GM12878 (cell line): ENCODE results near the gene TMEM176A. TPM values are rescaled to one million over a fixed set of nuclear protein-coding genes. Genes with fewer than 3 reads are reported as not detected.

ENCODE experiments used
- MEF2B ChIP-seq: fragments of 450-650 bp; IDR thresholded peaks from 2 replicates; pipeline ENCODE4 v1.6.1; 2018; ENCODE audit warnings: mild to moderate bottlenecking, moderate library complexity; ENCODE audit not compliant: partially characterized antibody, poor library complexity, severe bottlenecking
- polyA plus RNA-seq, 11 experiments: library from polyadenylated mRNA; depleted of rRNA in 4 of 11; unstranded in 6 of 11; stranded (reverse) in 5 of 11; fragments of >200 nt; fragmentation: Nextera tagmentation in 4 of 11; fragmentation: Illumina TruSeq in 1 of 11; extraction: Ambion mirVana in 4 of 11; extraction: Trizol in 1 of 11; gene quantifications; 1 replicate in 1 of 11; 2 replicates in 10 of 11; pipeline versions ENCODE4 v1.2.1 to v1.2.3, GENCODE V29; 2011 to 2016; ENCODE audit warnings: inconsistent platforms in 2 of 11, missing spikeins in 2 of 11, low read depth in 1 of 11
- total RNA-seq, 4 experiments: library from RNA; depleted of rRNA in 3 of 4; stranded (reverse); fragments of >200 nt in 3 of 4; fragmentation: Illumina TruSeq in 1 of 4; extraction: Trizol in 1 of 4; gene quantifications; 2 replicates each; pipeline versions ENCODE4 v1.2.1 to v1.2.3, GENCODE V29; 2013 to 2021

Gene TMEM176A
- total and polyA plus RNA-seq, 10 of the 15 experiments (the other 5 are each of a cell fraction or from before 2014, with no cell fraction given), result not detected

DNA sequence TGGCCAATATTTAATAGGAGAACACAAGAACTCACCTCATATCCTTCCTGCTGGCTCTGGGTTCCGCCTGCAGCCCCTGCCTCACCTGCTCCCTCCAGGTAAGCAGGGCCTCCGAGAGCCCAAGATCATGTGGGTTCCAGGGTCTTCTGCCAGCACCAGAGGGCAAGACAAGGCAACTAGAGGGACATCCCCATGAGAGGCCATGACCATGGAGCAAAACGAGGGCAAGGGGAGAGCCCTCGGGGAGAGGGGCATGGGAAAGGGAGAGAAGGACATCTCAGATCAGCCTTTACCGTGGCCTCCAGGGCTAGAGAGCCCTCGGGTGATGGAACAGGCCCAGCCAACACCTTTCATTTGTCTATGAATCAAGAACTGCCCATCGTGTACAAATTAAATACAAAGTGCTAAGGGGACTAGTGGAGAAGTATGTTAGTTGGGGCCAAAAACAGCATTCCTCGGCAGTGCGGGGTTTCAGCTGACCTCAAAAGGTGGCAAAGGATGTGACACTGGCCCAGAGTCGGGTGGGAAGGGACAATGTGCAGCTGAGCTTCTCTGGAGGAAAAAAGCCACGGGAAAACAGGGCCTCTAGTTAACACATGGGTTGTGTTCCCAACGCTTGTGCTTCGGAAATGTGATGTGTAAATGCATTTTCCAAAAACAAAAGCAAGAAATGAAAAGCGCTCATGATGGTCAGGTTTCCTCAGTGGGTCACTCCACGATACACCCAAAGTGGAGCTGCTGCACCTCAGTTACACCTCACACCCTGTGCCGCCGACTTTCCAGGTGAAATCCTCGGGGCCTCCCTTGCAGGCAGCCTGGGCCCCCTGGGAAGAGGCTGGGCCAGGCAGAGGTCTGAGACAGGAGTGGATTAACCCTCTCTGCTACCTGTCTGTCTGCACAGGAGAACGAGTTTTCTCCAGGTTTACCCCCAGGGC lies 53.8 kb downstream of the TMEM176A start (continued):
- TF ChIP-seq MEF2B, result no peak

Other genes with a start within 250 kb of the TMEM176A start
Only the 7 nearest of the 12 such genes appear.
- gene GIMAP6, start 168.4 kb upstream of the TMEM176A start, total RNA-seq (2014; rRNA removed), result 37.9 and 38.8 TPM in 2 replicates
- gene GIMAP6, start 168.4 kb upstream of the TMEM176A start, total RNA-seq (2014; rRNA removed; fragmentation: Illumina TruSeq; extraction: Trizol), result 34.6 and 34.7 TPM in 2 replicates
- gene GIMAP6, start 168.4 kb upstream of the TMEM176A start, total RNA-seq (2021), result 36.2 and 40.9 TPM in 2 replicates
- gene GIMAP6, start 168.4 kb upstream of the TMEM176A start, polyA plus RNA-seq (2011; rRNA removed), result 49.2 and 51.4 TPM in 2 replicates
- gene GIMAP6, start 168.4 kb upstream of the TMEM176A start, polyA plus RNA-seq (2014; fragmentation: Illumina TruSeq; extraction: Trizol), result 37.8 and 39.0 TPM in 2 replicates
- gene GIMAP6, start 168.4 kb upstream of the TMEM176A start, polyA plus RNA-seq (2014; fragmentation: Nextera tagmentation; extraction: Ambion mirVana), result 1 to 10 TPM; 6.2 to 8.3 TPM
- 36.0 and 36.6 TPM in 2 replicates for gene GIMAP6, start 168.4 kb upstream of the TMEM176A start, polyA plus RNA-seq (2014; rRNA removed)
- 10 to 100 TPM; 22.8 to 27.8 TPM for gene GIMAP6, start 168.4 kb upstream of the TMEM176A start, polyA plus RNA-seq (2016; fragmentation: Nextera tagmentation; extraction: Ambion mirVana)
- 28.9 and 34.4 TPM in 2 replicates for gene GIMAP2, start 115.1 kb upstream of the TMEM176A start, total RNA-seq (2014; rRNA removed)
- 37.0 and 37.3 TPM in 2 replicates for gene GIMAP2, start 115.1 kb upstream of the TMEM176A start, total RNA-seq (2014; rRNA removed; fragmentation: Illumina TruSeq; extraction: Trizol)
- 29.8 TPM in 2 replicates for gene GIMAP2, start 115.1 kb upstream of the TMEM176A start, total RNA-seq (2021)
- 102 and 134 TPM in 2 replicates for gene GIMAP2, start 115.1 kb upstream of the TMEM176A start, polyA plus RNA-seq (2011; rRNA removed)
- 33.8 and 49.8 TPM in 2 replicates for gene GIMAP2, start 115.1 kb upstream of the TMEM176A start, polyA plus RNA-seq (2014; fragmentation: Illumina TruSeq; extraction: Trizol)
- gene GIMAP2, start 115.1 kb upstream of the TMEM176A start, polyA plus RNA-seq (2014; fragmentation: Nextera tagmentation; extraction: Ambion mirVana), result 10 to 100 TPM; 47.5 to 60.0 TPM
- 25.3 and 29.2 TPM in 2 replicates for gene GIMAP2, start 115.1 kb upstream of the TMEM176A start, polyA plus RNA-seq (2014; rRNA removed)
- gene GIMAP2, start 115.1 kb upstream of the TMEM176A start, polyA plus RNA-seq (2016; fragmentation: Nextera tagmentation; extraction: Ambion mirVana), result 10 to 100 TPM; 21.3 to 24.4 TPM
- gene GIMAP1, start 84.2 kb upstream of the TMEM176A start, total RNA-seq (2014; rRNA removed), result 1.9 and 2.3 TPM in 2 replicates
- gene GIMAP1, start 84.2 kb upstream of the TMEM176A start, total RNA-seq (2014; rRNA removed; fragmentation: Illumina TruSeq; extraction: Trizol), result 1.1 and 1.4 TPM in 2 replicates
- 1.3 and 1.4 TPM in 2 replicates for gene GIMAP1, start 84.2 kb upstream of the TMEM176A start, total RNA-seq (2021)
- gene GIMAP1, start 84.2 kb upstream of the TMEM176A start, polyA plus RNA-seq (2011; rRNA removed), result 0.91 and 1.2 TPM in 2 replicates
- gene GIMAP1, start 84.2 kb upstream of the TMEM176A start, polyA plus RNA-seq (2014; fragmentation: Illumina TruSeq; extraction: Trizol), result 1.3 and 1.4 TPM in 2 replicates
- gene GIMAP1, start 84.2 kb upstream of the TMEM176A start, polyA plus RNA-seq (2014; fragmentation: Nextera tagmentation; extraction: Ambion mirVana), result under 1 TPM; 0.16 to 0.20 TPM
- 1.5 and 1.8 TPM in 2 replicates for gene GIMAP1, start 84.2 kb upstream of the TMEM176A start, polyA plus RNA-seq (2014; rRNA removed)
- gene GIMAP1, start 84.2 kb upstream of the TMEM176A start, polyA plus RNA-seq (2016; fragmentation: Nextera tagmentation; extraction: Ambion mirVana), result 1 to 10 TPM in 1 of 2 experiments, under 1 TPM in 1; 0.58 to 1.0 TPM
- gene GIMAP5, start 63.4 kb upstream of the TMEM176A start, total RNA-seq (2014; rRNA removed), result 7.9 and 12.2 TPM in 2 replicates
- 7.7 and 8.6 TPM in 2 replicates for gene GIMAP5, start 63.4 kb upstream of the TMEM176A start, total RNA-seq (2014; rRNA removed; fragmentation: Illumina TruSeq; extraction: Trizol)
- gene GIMAP5, start 63.4 kb upstream of the TMEM176A start, total RNA-seq (2021), result 4.5 and 5.6 TPM in 2 replicates
- gene GIMAP5, start 63.4 kb upstream of the TMEM176A start, polyA plus RNA-seq (2011; rRNA removed), result 8.9 and 9.4 TPM in 2 replicates
- 8.4 and 9.1 TPM in 2 replicates for gene GIMAP5, start 63.4 kb upstream of the TMEM176A start, polyA plus RNA-seq (2014; fragmentation: Illumina TruSeq; extraction: Trizol)
- 1 to 10 TPM; 4.2 to 4.4 TPM for gene GIMAP5, start 63.4 kb upstream of the TMEM176A start, polyA plus RNA-seq (2014; fragmentation: Nextera tagmentation; extraction: Ambion mirVana)
- 8.5 and 9.5 TPM in 2 replicates for gene GIMAP5, start 63.4 kb upstream of the TMEM176A start, polyA plus RNA-seq (2014; rRNA removed)
- 1 to 10 TPM; 3.7 to 3.8 TPM for gene GIMAP5, start 63.4 kb upstream of the TMEM176A start, polyA plus RNA-seq (2016; fragmentation: Nextera tagmentation; extraction: Ambion mirVana)
- gene TMEM176B, start 405 bp upstream of the TMEM176A start, total RNA-seq (2014; rRNA removed), result 0.16 and 0.17 TPM in 2 replicates
- gene TMEM176B, start 405 bp upstream of the TMEM176A start, total RNA-seq (2014; rRNA removed; fragmentation: Illumina TruSeq; extraction: Trizol), result not detected in 2 replicates
- gene TMEM176B, start 405 bp upstream of the TMEM176A start, total RNA-seq (2021), result 0.21 and 0.36 TPM in 2 replicates
- 0.05 TPM in 1 of 2 replicates, not detected in the other for gene TMEM176B, start 405 bp upstream of the TMEM176A start, polyA plus RNA-seq (2011; rRNA removed)
- gene TMEM176B, start 405 bp upstream of the TMEM176A start, polyA plus RNA-seq (2014; fragmentation: Illumina TruSeq; extraction: Trizol), result not detected in 2 replicates
- gene TMEM176B, start 405 bp upstream of the TMEM176A start, polyA plus RNA-seq (2014; fragmentation: Nextera tagmentation; extraction: Ambion mirVana), result under 1 TPM; 0.18 to 0.40 TPM
- gene TMEM176B, start 405 bp upstream of the TMEM176A start, polyA plus RNA-seq (2014; rRNA removed), result 0.09 TPM in 1 of 2 replicates, not detected in the other
- under 1 TPM in 1 of 2 experiments, not detected in 1; 0.21 TPM for gene TMEM176B, start 405 bp upstream of the TMEM176A start, polyA plus RNA-seq (2016; fragmentation: Nextera tagmentation; extraction: Ambion mirVana)
- not detected in 2 replicates for gene AOC1, start 51.7 kb downstream of the TMEM176A start, total RNA-seq (2014; rRNA removed)
- not detected in 2 replicates for gene AOC1, start 51.7 kb downstream of the TMEM176A start, total RNA-seq (2014; rRNA removed; fragmentation: Illumina TruSeq; extraction: Trizol)
- not detected in 2 replicates for gene AOC1, start 51.7 kb downstream of the TMEM176A start, total RNA-seq (2021)
- 0.07 TPM in 1 of 2 replicates, not detected in the other for gene AOC1, start 51.7 kb downstream of the TMEM176A start, polyA plus RNA-seq (2011; rRNA removed)
- gene AOC1, start 51.7 kb downstream of the TMEM176A start, polyA plus RNA-seq (2014; fragmentation: Illumina TruSeq; extraction: Trizol), result not detected in 2 replicates
- gene AOC1, start 51.7 kb downstream of the TMEM176A start, polyA plus RNA-seq (2014; fragmentation: Nextera tagmentation; extraction: Ambion mirVana), result not detected
- gene AOC1, start 51.7 kb downstream of the TMEM176A start, polyA plus RNA-seq (2014; rRNA removed), result not detected in 2 replicates
- gene AOC1, start 51.7 kb downstream of the TMEM176A start, polyA plus RNA-seq (2016; fragmentation: Nextera tagmentation; extraction: Ambion mirVana), result not detected
- not detected in 2 replicates for gene KCNH2, start 177.6 kb downstream of the TMEM176A start, total RNA-seq (2014; rRNA removed)
- gene KCNH2, start 177.6 kb downstream of the TMEM176A start, total RNA-seq (2014; rRNA removed; fragmentation: Illumina TruSeq; extraction: Trizol), result not detected in 2 replicates
- gene KCNH2, start 177.6 kb downstream of the TMEM176A start, total RNA-seq (2021), result 0.18 and 0.19 TPM in 2 replicates
- 0.10 and 0.24 TPM in 2 replicates for gene KCNH2, start 177.6 kb downstream of the TMEM176A start, polyA plus RNA-seq (2011; rRNA removed)
- not detected in 2 replicates for gene KCNH2, start 177.6 kb downstream of the TMEM176A start, polyA plus RNA-seq (2014; fragmentation: Illumina TruSeq; extraction: Trizol)
- under 1 TPM in 1 of 2 experiments, not detected in 1; 0.04 TPM for gene KCNH2, start 177.6 kb downstream of the TMEM176A start, polyA plus RNA-seq (2014; fragmentation: Nextera tagmentation; extraction: Ambion mirVana)
- gene KCNH2, start 177.6 kb downstream of the TMEM176A start, polyA plus RNA-seq (2014; rRNA removed), result 0.03 and 0.15 TPM in 2 replicates
- not detected for gene KCNH2, start 177.6 kb downstream of the TMEM176A start, polyA plus RNA-seq (2016; fragmentation: Nextera tagmentation; extraction: Ambion mirVana)